Astrocyte (in vitro differentiated cells and primary cell): Measurements from ENCODE around the gene C1QTNF9.

ENCODE experiments used
- CTCF ChIP-seq: IDR thresholded peaks from 2 replicates; pipeline ENCODE4 v1.5.1; 2011; ENCODE audit warnings: low read depth, mild to moderate bottlenecking, inconsistent platforms, low read length, moderate library complexity; ENCODE audit not compliant: insufficient read depth
- EZH2 ChIP-seq: IDR thresholded peaks from 2 replicates; pipeline ENCODE4 v1.6.1; 2012; ENCODE audit warnings: mild to moderate bottlenecking, low read length, inconsistent platforms; ENCODE audit not compliant: insufficient read depth

- TF ChIP-seq CTCF (no peak), EZH2 (no peak)
Observed at GRCh38 chr13:24355103-24355502, 45.7 kb downstream of the C1QTNF9 start.
